A549 (cell line): ENCODE results near the gene LAP3. TPM values are rescaled to one million over a fixed set of nuclear protein-coding genes. Genes with fewer than 3 reads are reported as not detected.
"Not testable (repeated sequence)": the region's sequence is repeated elsewhere in the genome, so short reads cannot be mapped to it uniquely, and the experiment has no call there.

Experiments used
- ATAC-seq, 2 experiments: fragments of 200-7000 bp in 1 of 2; fragments of >200 bp in 1 of 2; cut with Nextera tagmentation in 1 of 2; cut with Tn5 transposase in 1 of 2; 3 replicates each; pipeline versions ENCODE4 v1.8.0 to v1.9.1; 2018 to 2020; ENCODE audit warnings: mild to moderate bottlenecking in 1 of 2, moderate library complexity in 1 of 2
- CTCF ChIA-PET: fragments of 300-600 bp; sonication (Branson Sonifier 250); formaldehyde crosslinking; extraction: SDS; loops from one replicate; lab custom pipeline; 2021; ENCODE audit warnings: antibody characterized with exemption, inconsistent platforms; lab: Yijun Ruan, JAX
- POLR2A ChIA-PET: fragments of 350-600 bp; formaldehyde crosslinking; extraction: SDS; loops from one replicate; lab custom pipeline; 2021; ENCODE audit warnings: antibody characterized with exemption, inconsistent platforms; lab: Yijun Ruan, JAX
- DNase-seq, 2 experiments: peaks; one replicate each; pipeline versions ENCODE4 v3.0.0 to v3.0.0-alpha.2; 2011 to 2016; ENCODE audit warnings: low read depth in 1 of 2, low spot score in 1 of 2
- FAIRE-seq: peaks from 2 replicates; lab custom pipeline; 2011; peaks lifted over from hg19 to GRCh38; lab: Jason Lieb, UNC
- H3K27ac ChIP-seq, 2 experiments: fragments of >200 bp; sonication (Bioruptor Twin); formaldehyde crosslinking; 3 replicates each; pipeline ENCODE4 v1.5.1; 2016 to 2017
- H3K4me1 ChIP-seq: fragments of >200 bp; sonication (Bioruptor Twin); formaldehyde crosslinking; 3 replicates; pipeline ENCODE4 v1.6.1; 2016
- H3K4me2 ChIP-seq: fragments of >200 bp; sonication (Bioruptor Twin); formaldehyde crosslinking; 3 replicates; pipeline ENCODE4 v1.6.1; 2016
- H3K4me3 ChIP-seq: fragments of >200 bp; sonication (Bioruptor Twin); formaldehyde crosslinking; 3 replicates; pipeline ENCODE4 v1.5.1; 2016
- H3K9me3 ChIP-seq: fragments of >200 bp; sonication (Bioruptor Twin); formaldehyde crosslinking; 3 replicates; pipeline ENCODE4 v1.6.1; 2016
- BHLHE40 ChIP-seq: IDR thresholded peaks from 2 replicates; pipeline ENCODE4 v1.6.1; 2012; ENCODE audit warnings: low read depth, low read length, inconsistent platforms
- CHD4 ChIP-seq: fragments of 200-600 bp; sonication (generic); IDR thresholded peaks from 2 replicates; pipeline ENCODE4 v1.6.1; 2016; ENCODE audit warnings: antibody characterized with exemption, mild to moderate bottlenecking, borderline replicate concordance
- EHF ChIP-seq: fragments of 250-450 bp; sonication (Bioruptor Pico); IDR thresholded peaks from 2 replicates; pipeline ENCODE4 v1.5.0; 2020; ENCODE audit warnings: mild to moderate bottlenecking
- EHMT2 ChIP-seq: fragments of 200-600 bp; sonication (generic); IDR thresholded peaks from 2 replicates; pipeline ENCODE4 v1.6.1; 2016; ENCODE audit warnings: antibody characterized with exemption, low read depth, mild to moderate bottlenecking, moderate library complexity
- EP300 ChIP-seq, 2 experiments: fragments of >200 bp; sonication (Bioruptor Twin); formaldehyde crosslinking; IDR thresholded peaks; 2 replicates in 1 of 2; 3 replicates in 1 of 2; pipeline ENCODE4 v1.6.1; 2016 to 2017
- HES2 ChIP-seq: fragments of >200 bp; sonication (Bioruptor Twin); formaldehyde crosslinking; IDR thresholded peaks from 2 replicates; pipeline ENCODE4 v1.6.1; 2016
- HEYL ChIP-seq: fragments of 250-450 bp; sonication (Bioruptor Pico); IDR thresholded peaks from 2 replicates; pipeline ENCODE4 v1.8.0; 2021; ENCODE audit warnings: mild to moderate bottlenecking, moderate library complexity
- JUNB ChIP-seq: fragments of >200 bp; sonication (Bioruptor Twin); formaldehyde crosslinking; IDR thresholded peaks from 2 replicates; pipeline ENCODE4 v1.6.1; 2016
- KDM5A ChIP-seq: fragments of 200-600 bp; sonication (generic); IDR thresholded peaks from 2 replicates; pipeline ENCODE4 v1.6.1; 2016; ENCODE audit warnings: antibody characterized with exemption, mild to moderate bottlenecking
- MAFK ChIP-seq: fragments of 450-650 bp; IDR thresholded peaks from 2 replicates; pipeline ENCODE4 v1.6.1; 2014; ENCODE audit not compliant: partially characterized antibody
- MAZ ChIP-seq: fragments of 150-350 bp; IDR thresholded peaks from 2 replicates; pipeline ENCODE4 v1.6.1; 2014; ENCODE audit warnings: antibody characterized with exemption, low read depth, low read length, borderline replicate concordance
- MYC ChIP-seq: IDR thresholded peaks from 2 replicates; pipeline ENCODE4 v1.6.1; 2012; ENCODE audit warnings: mild to moderate bottlenecking, inconsistent platforms, low read length, improper control_type of control experiment, borderline replicate concordance
- NR3C1 ChIP-seq: fragments of >200 bp; sonication (Bioruptor Twin); formaldehyde crosslinking; IDR thresholded peaks from 3 replicates; pipeline ENCODE4 v1.6.1; 2017
- PHF8 ChIP-seq: fragments of 200-600 bp; sonication (generic); IDR thresholded peaks from 2 replicates; pipeline ENCODE4 v1.6.1; 2016; ENCODE audit warnings: low read depth, mild to moderate bottlenecking, antibody characterized with exemption, moderate library complexity, borderline replicate concordance
- POLR2A ChIP-seq: IDR thresholded peaks from 2 replicates; pipeline ENCODE4 v1.6.1; 2012; ENCODE audit warnings: mild to moderate bottlenecking, low read length
- POLR2AphosphoS2 ChIP-seq: conservative IDR thresholded peaks from 2 replicates; pipeline ENCODE4 v1.6.1; 2012; ENCODE audit warnings: low read length, improper control_type of control experiment, inconsistent platforms
- RAD21 ChIP-seq, 2 experiments: fragments of >200 bp in 1 of 2; sonication (Bioruptor Twin) in 1 of 2; formaldehyde crosslinking in 1 of 2; IDR thresholded peaks in 1 of 2; conservative IDR thresholded peaks in 1 of 2; 2 replicates in 1 of 2; 3 replicates in 1 of 2; pipeline ENCODE4 v1.6.1; 2012 to 2018; ENCODE audit warnings: inconsistent platforms in 1 of 2
- RARB ChIP-seq: fragments of 250-450 bp; sonication (Bioruptor Pico); IDR thresholded peaks from 2 replicates; pipeline ENCODE4 v1.8.0; 2021; ENCODE audit warnings: mild to moderate bottlenecking, moderate library complexity
- TFCP2L1 ChIP-seq: fragments of 250-450 bp; sonication (Bioruptor Pico); IDR thresholded peaks from 2 replicates; pipeline ENCODE4 v1.5.0; 2021; ENCODE audit warnings: mild to moderate bottlenecking
- ZFP36 ChIP-seq: fragments of 450-650 bp; IDR thresholded peaks from 2 replicates; pipeline ENCODE4 v1.6.1; 2014; ENCODE audit warnings: borderline replicate concordance; ENCODE audit not compliant: partially characterized antibody
- ZNF302 ChIP-seq: fragments of 250-450 bp; sonication (Bioruptor Pico); IDR thresholded peaks from 2 replicates; pipeline ENCODE4 v1.9.0; 2021; ENCODE audit warnings: inconsistent platforms, mild to moderate bottlenecking, moderate library complexity
- WGBS: methylation state at CpG from one replicate; pipeline ENCODE4 v1.1.6; 2017; ENCODE audit errors: missing lambda C conversion rate; 5-methylcytosine and 5-hydroxymethylcytosine counted together
- polyA plus RNA-seq, 4 experiments: library from polyadenylated mRNA; depleted of rRNA in 3 of 4; stranded (reverse); fragments of >200 nt; fragmentation: RNase III in 1 of 4; extraction: RNeasy Plus Mini Kit Qiagen cat#74134 plus additional on column Dnase treatment in 1 of 4; gene quantifications; 2 replicates in 3 of 4; 3 replicates in 1 of 4; pipeline ENCODE4 v1.2.3, GENCODE V29; 2011 to 2017
- TF ChIP-seq, protein P1 (sequence below): fragments of >200 bp; sonication (Bioruptor Twin); formaldehyde crosslinking; IDR thresholded peaks from 3 replicates; pipeline ENCODE4 v1.5.1; 2016
- TF ChIP-seq, protein P2 (sequence below): IDR thresholded peaks from 2 replicates; pipeline ENCODE4 v1.6.1; 2012
- TF ChIP-seq, protein P3 (sequence below): fragments of 250-450 bp; sonication (Bioruptor Pico); IDR thresholded peaks from 2 replicates; pipeline ENCODE4 v1.5.0; 2021; ENCODE audit warnings: mild to moderate bottlenecking, moderate library complexity, borderline replicate concordance
- TF ChIP-seq, protein P4 (sequence below): fragments of 250-450 bp; sonication (Bioruptor Pico); IDR thresholded peaks from 2 replicates; pipeline ENCODE4 v1.5.0; 2020; ENCODE audit warnings: low read depth, mild to moderate bottlenecking, moderate library complexity

Gene LAP3
- polyA plus RNA-seq, 2 of the 4 experiments (the other 2 are of a cell fraction), result 38.6 to 46.2 TPM

DNA sequence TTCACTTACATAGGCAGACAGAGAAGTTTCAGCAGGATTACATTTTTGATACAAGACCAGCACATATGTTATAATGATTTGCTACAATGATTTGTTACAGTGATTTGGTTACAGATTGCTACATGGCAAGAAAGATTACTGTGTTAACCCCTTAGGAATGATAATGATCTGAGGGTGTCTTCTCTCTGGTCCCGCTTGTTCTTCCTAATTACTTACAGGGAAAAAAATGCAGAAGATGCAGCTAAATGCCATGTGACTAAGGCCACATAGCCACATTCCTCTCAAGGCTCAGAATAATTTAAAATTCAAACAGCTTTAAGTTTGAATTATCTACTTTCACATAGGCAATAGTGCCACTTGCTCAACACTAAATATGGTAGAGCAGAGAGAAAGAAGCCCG lies 9.7 kb upstream of the LAP3 start:
- H3K27ac ChIP-seq, result no peak overlapping the region
- ChIA-PET CTCF (interaction anchor here (1.0 kb wide), 1 partner anchor 19 kb away, joined by 3 read pairs; no protein-coding TSS in a partner anchor), POLR2A (no interaction called here)
- FAIRE-seq (no peak), ATAC-seq (no peak), DNase-seq (no peak)
- H3K4me1 ChIP-seq, result no peaks in the 10 kb centered on the region
- no peaks in the 10 kb centered on the region for H3K9me3 ChIP-seq
- H3K4me3 ChIP-seq, result no peak overlapping the region
- no peak overlapping the region for H3K4me2 ChIP-seq
- 58% methylated on average over 2 of the region's 2 CpGs for WGBS
- no peak for TF ChIP-seq ZFP36
- no peak for TF ChIP-seq HEYL (CRISPR knock-in tag)
- no peak for TF ChIP-seq MAFK
- no peak for TF ChIP-seq EHMT2
- no peak for TF ChIP-seq KDM5A
- no peak for TF ChIP-seq ZNF302 (CRISPR knock-in tag)
- no peak for TF ChIP-seq RAD21 (conservative IDR thresholded peaks at IDR 0.05 in 1 of 2, IDR thresholded peaks at IDR 0.05 in 1 of 2)
- no peak for TF ChIP-seq RARB (CRISPR knock-in tag)
- no peak for TF ChIP-seq JUNB
- TF ChIP-seq EP300 (IDR thresholded peaks at IDR 0.05), result no peak
- TF ChIP-seq, protein P1, sequence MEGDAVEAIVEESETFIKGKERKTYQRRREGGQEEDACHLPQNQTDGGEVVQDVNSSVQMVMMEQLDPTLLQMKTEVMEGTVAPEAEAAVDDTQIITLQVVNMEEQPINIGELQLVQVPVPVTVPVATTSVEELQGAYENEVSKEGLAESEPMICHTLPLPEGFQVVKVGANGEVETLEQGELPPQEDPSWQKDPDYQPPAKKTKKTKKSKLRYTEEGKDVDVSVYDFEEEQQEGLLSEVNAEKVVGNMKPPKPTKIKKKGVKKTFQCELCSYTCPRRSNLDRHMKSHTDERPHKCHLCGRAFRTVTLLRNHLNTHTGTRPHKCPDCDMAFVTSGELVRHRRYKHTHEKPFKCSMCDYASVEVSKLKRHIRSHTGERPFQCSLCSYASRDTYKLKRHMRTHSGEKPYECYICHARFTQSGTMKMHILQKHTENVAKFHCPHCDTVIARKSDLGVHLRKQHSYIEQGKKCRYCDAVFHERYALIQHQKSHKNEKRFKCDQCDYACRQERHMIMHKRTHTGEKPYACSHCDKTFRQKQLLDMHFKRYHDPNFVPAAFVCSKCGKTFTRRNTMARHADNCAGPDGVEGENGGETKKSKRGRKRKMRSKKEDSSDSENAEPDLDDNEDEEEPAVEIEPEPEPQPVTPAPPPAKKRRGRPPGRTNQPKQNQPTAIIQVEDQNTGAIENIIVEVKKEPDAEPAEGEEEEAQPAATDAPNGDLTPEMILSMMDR, result no peak
- TF ChIP-seq, protein P2, sequence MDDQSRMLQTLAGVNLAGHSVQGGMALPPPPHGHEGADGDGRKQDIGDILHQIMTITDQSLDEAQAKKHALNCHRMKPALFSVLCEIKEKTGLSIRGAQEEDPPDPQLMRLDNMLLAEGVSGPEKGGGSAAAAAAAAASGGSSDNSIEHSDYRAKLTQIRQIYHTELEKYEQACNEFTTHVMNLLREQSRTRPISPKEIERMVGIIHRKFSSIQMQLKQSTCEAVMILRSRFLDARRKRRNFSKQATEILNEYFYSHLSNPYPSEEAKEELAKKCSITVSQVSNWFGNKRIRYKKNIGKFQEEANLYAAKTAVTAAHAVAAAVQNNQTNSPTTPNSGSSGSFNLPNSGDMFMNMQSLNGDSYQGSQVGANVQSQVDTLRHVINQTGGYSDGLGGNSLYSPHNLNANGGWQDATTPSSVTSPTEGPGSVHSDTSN, result no peak
- TF ChIP-seq, protein P3, sequence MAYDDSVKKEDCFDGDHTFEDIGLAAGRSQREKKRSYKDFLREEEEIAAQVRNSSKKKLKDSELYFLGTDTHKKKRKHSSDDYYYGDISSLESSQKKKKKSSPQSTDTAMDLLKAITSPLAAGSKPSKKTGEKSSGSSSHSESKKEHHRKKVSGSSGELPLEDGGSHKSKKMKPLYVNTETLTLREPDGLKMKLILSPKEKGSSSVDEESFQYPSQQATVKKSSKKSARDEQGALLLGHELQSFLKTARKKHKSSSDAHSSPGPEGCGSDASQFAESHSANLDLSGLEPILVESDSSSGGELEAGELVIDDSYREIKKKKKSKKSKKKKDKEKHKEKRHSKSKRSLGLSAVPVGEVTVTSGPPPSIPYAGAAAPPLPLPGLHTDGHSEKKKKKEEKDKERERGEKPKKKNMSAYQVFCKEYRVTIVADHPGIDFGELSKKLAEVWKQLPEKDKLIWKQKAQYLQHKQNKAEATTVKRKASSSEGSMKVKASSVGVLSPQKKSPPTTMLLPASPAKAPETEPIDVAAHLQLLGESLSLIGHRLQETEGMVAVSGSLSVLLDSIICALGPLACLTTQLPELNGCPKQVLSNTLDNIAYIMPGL (CRISPR knock-in tag), result no peak

GRCh38 chr4:17574206-17574605 lies 2.8 kb upstream of the LAP3 start:
- no peak for ATAC-seq
- WGBS, result 78% methylated on average over 4 of the region's 4 CpGs
- TF ChIP-seq EHMT2 (no peak), MAZ (no peak), JUNB (no peak), ZNF302 (CRISPR knock-in tag) (no peak), PHF8 (no peak), CHD4 (no peak), BHLHE40 (no peak), MYC (no peak), POLR2AphosphoS2 (no peak), EHF (CRISPR knock-in tag) (no peak), POLR2A (no peak), HES2 (no peak), TFCP2L1 (CRISPR knock-in tag) (no peak), NR3C1 (no peak)
- TF ChIP-seq, protein P4, sequence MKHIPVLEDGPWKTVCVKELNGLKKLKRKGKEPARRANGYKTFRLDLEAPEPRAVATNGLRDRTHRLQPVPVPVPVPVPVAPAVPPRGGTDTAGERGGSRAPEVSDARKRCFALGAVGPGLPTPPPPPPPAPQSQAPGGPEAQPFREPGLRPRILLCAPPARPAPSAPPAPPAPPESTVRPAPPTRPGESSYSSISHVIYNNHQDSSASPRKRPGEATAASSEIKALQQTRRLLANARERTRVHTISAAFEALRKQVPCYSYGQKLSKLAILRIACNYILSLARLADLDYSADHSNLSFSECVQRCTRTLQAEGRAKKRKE, result no peak
- Histone ChIP-seq H3K4me2 (no peak overlapping the region), H3K4me3 (no peak overlapping the region), H3K27ac (no peak overlapping the region), H3K9me3 (no peaks in the 10 kb centered on the region), H3K4me1 (peaks cover 6% of the 10 kb centered on the region; the same call in 1 of the 3 replicates)
- no peak for FAIRE-seq
- DNase-seq, result no peak
- CTCF ChIA-PET, result interaction anchor here (0.6 to 1.3 kb wide), 3 partner anchors 25 to 236 kb away, joined by 3 read pairs; no protein-coding TSS in a partner anchor
- POLR2A ChIA-PET, result no interaction called here

DNA sequence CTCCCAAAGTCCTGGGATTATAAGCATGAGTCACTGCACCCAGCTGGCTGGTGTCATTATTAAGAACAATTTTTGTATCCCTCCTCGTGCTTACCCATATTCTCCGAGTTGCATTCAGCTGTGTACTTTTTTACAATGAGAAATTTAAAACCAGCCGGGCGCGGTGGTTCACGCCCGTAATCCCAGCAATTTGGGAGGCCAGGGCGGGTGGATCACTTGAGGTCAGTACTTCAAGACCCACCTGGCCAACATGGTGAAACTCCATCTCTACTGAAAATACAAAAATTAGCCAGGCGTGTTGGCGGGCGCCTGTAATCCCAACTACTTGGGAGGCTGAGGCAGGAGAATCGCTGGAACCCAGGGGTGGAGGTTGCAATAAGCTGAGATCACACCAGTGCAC lies 1.8 kb upstream of the LAP3 start:
- H3K4me1 ChIP-seq, POLR2A ChIA-PET, H3K27ac ChIP-seq, H3K9me3 ChIP-seq, DNase-seq, H3K4me2 ChIP-seq, H3K4me3 ChIP-seq, ATAC-seq, FAIRE-seq: not testable (repeated sequence)
- 83% methylated on average over 12 of the region's 12 CpGs for WGBS
- CTCF ChIA-PET, result interaction anchor here (1.0 to 1.3 kb wide), 2 partner anchors 26 kb away, joined by 3 read pairs; no protein-coding TSS in a partner anchor
